LNCAP (cell line): ENCODE results near the gene SUSD6.

Experiments used
- TF ChIP-seq, protein P1 (sequence below): fragments of 450-650 bp; IDR thresholded peaks from 2 replicates; pipeline ENCODE4 v1.5.1; 2017; ENCODE audit warnings: mild to moderate bottlenecking

The SUSD6 gene

DNA sequence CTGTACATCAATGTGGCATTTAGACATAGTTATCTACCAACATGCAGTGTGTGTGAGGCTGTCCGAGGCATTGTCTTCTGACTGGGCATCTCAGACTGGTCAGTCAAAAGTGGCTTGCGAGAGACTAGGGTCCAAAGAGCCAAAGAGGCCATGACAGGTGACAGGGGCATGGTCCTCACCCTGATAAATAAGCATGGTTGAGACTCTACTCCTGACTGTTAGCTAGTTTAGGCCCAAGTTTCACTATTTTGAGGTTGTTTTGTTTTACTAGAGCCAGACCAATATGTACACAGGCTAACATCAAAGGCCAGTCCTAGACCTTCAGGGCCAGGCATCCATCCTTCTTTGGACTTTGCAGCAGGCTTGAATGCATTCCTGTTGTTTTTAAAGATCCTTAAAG, 78.6 kb downstream of the SUSD6 start:
- TF ChIP-seq, protein P1, sequence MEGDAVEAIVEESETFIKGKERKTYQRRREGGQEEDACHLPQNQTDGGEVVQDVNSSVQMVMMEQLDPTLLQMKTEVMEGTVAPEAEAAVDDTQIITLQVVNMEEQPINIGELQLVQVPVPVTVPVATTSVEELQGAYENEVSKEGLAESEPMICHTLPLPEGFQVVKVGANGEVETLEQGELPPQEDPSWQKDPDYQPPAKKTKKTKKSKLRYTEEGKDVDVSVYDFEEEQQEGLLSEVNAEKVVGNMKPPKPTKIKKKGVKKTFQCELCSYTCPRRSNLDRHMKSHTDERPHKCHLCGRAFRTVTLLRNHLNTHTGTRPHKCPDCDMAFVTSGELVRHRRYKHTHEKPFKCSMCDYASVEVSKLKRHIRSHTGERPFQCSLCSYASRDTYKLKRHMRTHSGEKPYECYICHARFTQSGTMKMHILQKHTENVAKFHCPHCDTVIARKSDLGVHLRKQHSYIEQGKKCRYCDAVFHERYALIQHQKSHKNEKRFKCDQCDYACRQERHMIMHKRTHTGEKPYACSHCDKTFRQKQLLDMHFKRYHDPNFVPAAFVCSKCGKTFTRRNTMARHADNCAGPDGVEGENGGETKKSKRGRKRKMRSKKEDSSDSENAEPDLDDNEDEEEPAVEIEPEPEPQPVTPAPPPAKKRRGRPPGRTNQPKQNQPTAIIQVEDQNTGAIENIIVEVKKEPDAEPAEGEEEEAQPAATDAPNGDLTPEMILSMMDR, result no peak

DNA sequence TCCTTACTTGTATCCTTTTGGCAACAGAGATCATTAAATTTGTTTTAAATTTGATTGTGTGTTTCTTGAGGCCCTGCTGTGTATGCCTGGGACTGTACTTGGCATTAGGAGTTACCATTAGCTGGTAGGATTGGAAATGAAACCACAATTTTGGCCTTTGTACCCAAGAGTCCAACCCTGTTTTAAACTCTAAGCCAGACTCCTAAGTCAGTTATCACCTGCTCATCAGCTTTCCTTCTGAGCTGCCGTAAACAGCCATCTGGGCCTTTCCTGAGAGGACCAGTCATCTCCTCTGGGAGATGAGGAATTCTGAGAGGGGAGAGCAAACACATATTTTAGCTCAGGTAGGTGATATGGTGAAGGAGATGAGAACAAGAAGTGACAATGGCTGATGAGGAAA, 81.2 kb downstream of the SUSD6 start:
- TF ChIP-seq, protein P1, result no peak

DNA sequence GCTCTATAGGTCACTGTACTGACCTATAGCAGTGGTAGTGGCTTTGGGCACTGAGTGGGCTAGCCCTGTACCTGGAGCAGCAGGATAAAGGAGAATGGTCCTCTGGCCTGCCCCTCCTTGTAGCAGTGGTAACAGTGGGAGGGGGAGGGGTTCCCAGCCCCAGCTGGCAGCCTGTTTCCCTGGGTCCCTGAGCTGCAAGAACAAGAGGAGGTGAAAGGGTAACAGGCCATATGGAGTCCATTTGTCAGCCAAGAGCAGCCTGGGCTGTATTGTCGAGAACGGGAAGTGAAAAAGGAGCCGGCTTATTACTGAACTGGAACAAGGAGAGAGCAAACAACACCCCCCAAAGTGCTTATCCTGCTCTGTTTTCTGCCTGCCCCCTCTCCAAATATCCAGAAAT, 81.7 kb downstream of the SUSD6 start:
- TF ChIP-seq, protein P1, result no peak

DNA sequence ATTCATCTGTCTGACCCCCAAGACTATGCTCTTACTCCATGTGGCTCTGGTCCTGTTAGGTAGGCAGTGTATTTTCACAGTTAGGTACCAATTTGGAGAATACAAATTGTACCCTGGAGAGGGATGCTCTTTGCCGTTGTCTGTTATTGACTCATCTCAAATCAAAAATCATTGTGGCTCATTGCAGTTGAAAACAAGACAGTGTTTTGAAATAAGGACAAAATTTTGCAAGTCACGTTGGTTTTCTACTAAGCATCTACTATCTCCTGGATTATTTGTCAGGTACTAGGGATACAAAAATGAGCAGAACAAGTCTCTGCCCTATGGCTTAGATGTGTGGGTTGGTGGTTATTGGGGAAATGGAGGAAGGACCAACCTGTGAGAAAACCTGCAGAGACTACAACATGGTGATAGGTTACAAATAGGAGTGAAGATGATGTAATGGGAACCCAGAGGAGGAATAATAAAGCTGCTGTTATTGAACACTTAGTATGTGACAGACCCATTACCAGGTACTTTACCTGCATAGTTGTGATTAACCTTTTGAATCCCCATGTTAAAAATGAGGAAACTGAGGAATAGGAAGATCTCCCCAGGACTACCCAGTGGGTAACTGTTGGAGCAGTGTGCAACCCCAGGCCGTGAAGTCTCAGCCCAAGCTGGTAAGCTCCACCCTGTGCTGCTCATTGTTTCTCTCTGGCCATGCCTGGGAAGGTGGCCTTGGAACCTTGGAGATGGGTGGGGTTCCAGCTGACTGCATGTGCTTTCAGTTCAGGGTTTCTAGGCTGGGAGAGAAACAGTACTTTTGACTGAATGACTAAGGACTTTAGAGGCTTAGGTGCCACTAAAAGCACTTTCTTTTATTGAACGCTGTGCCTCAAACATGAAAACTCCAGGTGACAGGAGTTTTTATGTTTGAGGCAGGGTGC, 82.7 kb downstream of the SUSD6 start:
- TF ChIP-seq, protein P1, result no peak

DNA sequence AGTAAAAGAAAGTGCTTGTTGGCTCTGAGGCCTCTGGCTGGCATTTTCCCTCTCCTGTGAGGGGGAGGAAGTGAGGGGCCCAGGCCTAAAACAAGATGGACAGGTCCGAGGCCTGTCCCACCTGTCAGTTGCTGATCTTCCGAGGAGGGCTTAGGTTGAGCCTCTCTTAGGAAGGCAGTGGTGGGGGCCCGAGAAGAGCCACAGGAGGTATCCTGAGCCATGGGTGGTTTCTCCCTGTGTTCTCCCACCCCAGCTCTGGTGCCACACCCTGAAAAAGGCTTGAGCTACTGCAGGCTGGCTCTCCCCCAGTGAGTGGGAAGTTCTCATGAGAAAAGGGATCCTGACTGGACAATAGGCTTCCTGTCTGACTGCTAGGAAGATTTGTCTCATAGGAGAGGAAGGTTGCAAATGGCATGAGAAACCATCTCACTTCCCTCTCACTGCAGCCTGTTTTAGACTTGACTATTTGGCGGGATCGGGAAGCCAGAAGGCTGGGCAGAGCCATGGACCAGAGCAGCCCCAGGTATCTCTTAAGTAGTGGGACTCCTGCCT, 83.4 kb downstream of the SUSD6 start:
- TF ChIP-seq, protein P1, result no peak

DNA sequence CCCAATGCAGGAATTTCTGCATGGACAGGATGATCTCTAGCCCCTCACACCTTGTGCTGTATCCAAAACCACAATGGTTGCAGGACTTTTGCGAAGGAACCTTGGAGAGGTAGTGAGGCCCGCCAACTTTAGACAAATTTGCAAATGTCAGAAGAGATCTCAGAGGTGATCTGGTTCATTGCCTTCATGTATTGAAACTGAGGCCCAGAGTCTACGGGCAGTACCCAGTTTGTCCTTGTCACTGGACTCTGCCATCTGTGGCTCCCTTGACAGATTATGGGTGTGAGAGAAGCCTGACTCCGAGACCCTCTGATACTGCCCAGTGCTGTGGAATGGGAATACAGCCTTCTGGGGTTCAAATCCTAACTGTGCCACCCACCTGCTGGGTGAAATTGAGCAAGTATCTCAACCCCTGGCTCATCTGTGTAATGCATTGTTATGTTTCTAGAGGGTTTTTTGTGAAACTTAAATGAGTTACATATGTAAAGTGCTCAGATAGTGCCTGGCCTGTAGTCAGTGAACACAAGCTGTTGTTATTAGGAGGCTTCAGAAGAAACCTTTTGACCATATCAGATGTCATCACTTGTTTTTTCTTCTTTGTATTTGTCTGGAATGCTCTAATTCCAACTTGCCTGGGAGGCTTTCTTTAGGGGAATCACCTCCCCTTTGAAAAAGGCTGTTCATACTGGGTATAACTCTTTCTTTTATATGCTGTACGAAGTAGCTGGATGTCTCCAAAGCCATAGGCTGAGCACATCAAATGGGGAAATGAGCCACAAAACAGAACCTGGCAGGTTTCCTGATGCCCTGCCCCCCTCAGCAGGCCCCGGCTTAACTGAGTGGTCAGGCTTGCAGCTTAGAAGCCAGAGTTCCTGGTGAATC, 84.2 kb downstream of the SUSD6 start:
- TF ChIP-seq, protein P1, result no peak

DNA sequence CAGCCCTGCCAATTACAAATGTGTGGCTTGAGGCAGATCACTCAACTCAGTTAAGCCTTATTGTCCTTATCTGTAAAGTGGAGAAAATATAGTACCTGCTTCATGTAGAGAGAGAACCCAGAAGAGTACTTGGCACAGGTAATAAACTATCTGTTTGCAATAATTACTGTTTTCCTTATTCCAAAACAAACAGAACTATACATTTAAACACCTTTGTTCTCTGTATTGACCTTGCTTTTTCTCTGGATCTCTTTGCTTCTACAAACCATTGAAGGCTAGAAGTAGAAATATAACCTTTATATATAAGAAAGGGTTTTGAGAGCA, 84.8 kb downstream of the SUSD6 start:
- TF ChIP-seq, protein P1, result no peak
